HG02798 (cell line): ENCODE data around the gene STK11IP.

ENCODE experiments used
- ATAC-seq: cut with Tn5 transposase; IDR thresholded peaks from one replicate; pipeline ENCODE4 v1.9.1; 2021; ENCODE audit warnings: mild to moderate bottlenecking; ENCODE audit not compliant: unreplicated experiment, poor library complexity

The STK11IP gene

GRCh38 chr2:219576505-219577388 is 20.9 kb upstream of the STK11IP start:
- no peak for ATAC-seq

- ATAC-seq, result no peak
These were observed 18.6 kb upstream of the STK11IP start for GRCh38 chr2:219578811-219579613.

- no peak for ATAC-seq
These were observed 16.3 kb upstream of the STK11IP start for GRCh38 chr2:219581346-219581745.

GRCh38 chr2:219591091-219591490 is 6.6 kb upstream of the STK11IP start:
- no peak for ATAC-seq

GRCh38 chr2:219592736-219593135 is 4.9 kb upstream of the STK11IP start:
- no peak for ATAC-seq

GRCh38 chr2:219593154-219593553 is 4.5 kb upstream of the STK11IP start:
- no peak for ATAC-seq

GRCh38 chr2:219595256-219595655 is 2.4 kb upstream of the STK11IP start:
- no peak for ATAC-seq

- ATAC-seq, result peak; percentile 6
These were observed 604 bp upstream of the STK11IP start for GRCh38 chr2:219596954-219597551.

GRCh38 chr2:219598308-219599078 is 836 bp downstream of the STK11IP start:
- no peak for ATAC-seq

GRCh38 chr2:219603771-219604170 is 6.1 kb downstream of the STK11IP start:
- ATAC-seq, result no peak

- no peak for ATAC-seq
These were observed 7.9 kb downstream of the STK11IP start for GRCh38 chr2:219605607-219605954.

- no peak for ATAC-seq
These were observed 10.3 kb downstream of the STK11IP start for GRCh38 chr2:219607931-219608330.

GRCh38 chr2:219608399-219608964 is 10.8 kb downstream of the STK11IP start:
- ATAC-seq, result no peak

- ATAC-seq, result no peak
These were observed 11.6 kb downstream of the STK11IP start for GRCh38 chr2:219609149-219609750.

- ATAC-seq, result no peak
These were observed 13.6 kb downstream of the STK11IP start for GRCh38 chr2:219611306-219611705.

GRCh38 chr2:219611866-219612576 is 14.4 kb downstream of the STK11IP start:
- ATAC-seq, result no peak

GRCh38 chr2:219612577-219613286 is 15.1 kb downstream of the STK11IP start:
- no peak for ATAC-seq

GRCh38 chr2:219613461-219614070 is 15.9 kb downstream of the STK11IP start:
- no peak for ATAC-seq
